ENCODE results near the gene SLC25A10.

SLC25A10 gene

DNA sequence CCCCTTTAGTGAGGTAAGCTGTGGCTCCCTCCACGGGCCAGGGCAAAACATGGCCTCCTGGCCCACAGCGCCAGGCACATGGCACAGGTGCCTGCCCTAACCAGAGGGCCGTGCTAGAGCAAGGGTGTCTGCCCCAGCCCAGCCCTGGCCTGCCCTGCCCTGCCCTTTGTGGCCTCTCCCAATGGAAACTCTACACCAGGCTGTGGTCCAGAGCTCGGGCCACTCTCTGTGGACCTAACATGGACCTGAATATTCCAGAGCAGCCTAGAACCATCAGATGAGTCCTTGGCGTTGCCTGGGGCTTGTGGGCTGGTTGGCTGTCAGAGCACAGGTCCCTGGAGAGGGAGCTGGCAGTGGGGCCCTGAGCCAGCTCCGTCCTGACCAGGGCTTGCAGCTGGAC, 16.9 kb upstream of the SLC25A10 start:
- no peak for TF ChIP-seq ZNF274 (IDR thresholded peaks at IDR 0.05; ENCODE audit: low read depth, low read length)
- H3K4me3 ChIP-seq (ENCODE audit: low read length): no peak overlapping the region

DNA sequence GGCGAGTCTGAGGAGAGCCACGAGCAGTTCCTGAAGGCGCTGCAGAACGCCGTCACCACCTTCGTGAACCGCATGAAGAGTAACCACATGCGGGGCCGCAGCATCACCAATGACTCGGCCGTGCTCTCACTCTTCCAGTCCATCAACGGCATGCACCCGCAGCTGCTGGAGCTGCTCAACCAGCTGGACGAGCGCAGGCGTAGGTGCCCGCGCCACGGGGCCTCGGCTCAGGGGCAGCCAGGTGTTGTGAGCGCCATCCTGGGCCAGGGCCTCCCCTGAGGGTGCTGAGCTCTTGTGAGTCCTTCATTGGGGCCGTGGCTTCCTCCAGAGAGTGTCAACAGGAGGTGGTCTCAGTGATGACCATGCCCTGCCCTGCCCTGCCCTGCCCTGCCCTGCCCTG, 16.3 kb upstream of the SLC25A10 start:
- TF ChIP-seq ZNF274 (IDR thresholded peaks at IDR 0.05; ENCODE audit: low read depth, low read length): no peak
- no peak overlapping the region for H3K4me3 ChIP-seq (ENCODE audit: low read length)

DNA sequence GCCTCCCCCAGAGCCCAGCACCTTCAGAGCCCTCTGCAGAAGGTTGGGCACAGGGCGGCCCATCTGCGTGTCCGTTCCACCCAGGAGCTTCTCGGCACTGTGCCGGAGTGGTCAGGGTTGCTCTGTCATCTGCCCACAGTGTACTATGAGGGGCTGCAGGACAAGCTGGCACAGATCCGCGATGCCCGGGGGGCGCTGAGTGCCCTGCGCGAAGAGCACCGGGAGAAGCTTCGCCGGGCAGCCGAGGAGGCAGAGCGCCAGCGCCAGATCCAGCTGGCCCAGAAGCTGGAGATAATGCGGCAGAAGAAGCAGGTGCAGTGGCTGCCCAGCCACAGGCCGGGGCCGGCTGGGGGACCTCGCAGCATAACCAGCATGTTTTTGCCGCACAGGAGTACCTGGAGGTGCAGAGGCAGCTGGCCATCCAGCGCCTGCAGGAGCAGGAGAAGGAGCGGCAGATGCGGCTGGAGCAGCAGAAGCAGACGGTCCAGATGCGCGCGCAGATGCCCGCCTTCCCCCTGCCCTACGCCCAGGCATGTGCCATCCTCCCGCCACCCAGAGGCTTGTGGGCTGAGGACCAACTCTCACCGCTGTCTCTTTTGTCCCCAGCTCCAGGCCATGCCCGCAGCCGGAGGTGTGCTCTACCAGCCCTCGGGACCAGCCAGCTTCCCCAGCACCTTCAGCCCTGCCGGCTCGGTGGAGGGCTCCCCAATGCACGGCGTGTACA, 15.7 kb upstream of the SLC25A10 start:
- no peak overlapping the region for H3K4me3 ChIP-seq (ENCODE audit: low read length)
- TF ChIP-seq ZNF274 (IDR thresholded peaks at IDR 0.05; ENCODE audit: low read depth, low read length): no peak

DNA sequence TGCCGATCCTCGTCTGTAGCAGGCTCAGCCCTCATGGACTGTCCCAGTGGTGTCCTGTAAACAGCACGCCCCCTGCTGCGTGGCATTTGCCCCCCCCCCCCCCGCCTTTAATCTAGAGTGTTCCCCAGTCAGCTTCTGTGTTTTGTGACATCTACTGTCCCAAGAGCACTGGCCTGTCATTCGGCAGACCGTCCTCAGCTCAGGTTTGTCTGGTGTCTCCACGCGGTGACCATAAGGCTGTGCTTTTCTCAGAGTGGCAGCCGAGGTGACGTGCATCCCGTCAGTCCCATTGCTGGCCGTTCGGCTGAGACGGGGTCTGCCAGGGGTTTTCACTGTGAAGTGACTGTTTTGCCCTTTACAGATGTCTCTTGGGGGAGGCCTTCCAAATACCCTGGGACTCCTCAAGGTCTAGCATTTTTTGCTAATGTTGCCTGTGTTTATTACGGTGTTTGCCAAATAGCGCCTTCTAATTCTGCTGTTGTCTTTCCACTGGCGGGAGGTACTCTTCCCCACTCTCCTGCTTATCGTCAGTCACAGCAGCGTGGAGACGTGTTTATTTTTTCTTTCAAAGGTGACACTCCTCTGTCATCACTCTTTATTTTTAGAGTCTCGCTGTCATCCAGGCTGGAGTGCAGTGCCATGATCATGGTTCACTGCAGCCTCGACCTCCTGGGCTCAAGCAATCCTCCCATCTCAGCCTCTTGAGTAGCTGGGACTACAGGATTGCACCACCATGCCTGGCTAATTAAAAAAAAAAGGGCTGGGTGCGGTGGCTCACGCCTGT, 14.6 kb upstream of the SLC25A10 start:
- no peak overlapping the region for H3K4me3 ChIP-seq (ENCODE audit: low read length)

DNA sequence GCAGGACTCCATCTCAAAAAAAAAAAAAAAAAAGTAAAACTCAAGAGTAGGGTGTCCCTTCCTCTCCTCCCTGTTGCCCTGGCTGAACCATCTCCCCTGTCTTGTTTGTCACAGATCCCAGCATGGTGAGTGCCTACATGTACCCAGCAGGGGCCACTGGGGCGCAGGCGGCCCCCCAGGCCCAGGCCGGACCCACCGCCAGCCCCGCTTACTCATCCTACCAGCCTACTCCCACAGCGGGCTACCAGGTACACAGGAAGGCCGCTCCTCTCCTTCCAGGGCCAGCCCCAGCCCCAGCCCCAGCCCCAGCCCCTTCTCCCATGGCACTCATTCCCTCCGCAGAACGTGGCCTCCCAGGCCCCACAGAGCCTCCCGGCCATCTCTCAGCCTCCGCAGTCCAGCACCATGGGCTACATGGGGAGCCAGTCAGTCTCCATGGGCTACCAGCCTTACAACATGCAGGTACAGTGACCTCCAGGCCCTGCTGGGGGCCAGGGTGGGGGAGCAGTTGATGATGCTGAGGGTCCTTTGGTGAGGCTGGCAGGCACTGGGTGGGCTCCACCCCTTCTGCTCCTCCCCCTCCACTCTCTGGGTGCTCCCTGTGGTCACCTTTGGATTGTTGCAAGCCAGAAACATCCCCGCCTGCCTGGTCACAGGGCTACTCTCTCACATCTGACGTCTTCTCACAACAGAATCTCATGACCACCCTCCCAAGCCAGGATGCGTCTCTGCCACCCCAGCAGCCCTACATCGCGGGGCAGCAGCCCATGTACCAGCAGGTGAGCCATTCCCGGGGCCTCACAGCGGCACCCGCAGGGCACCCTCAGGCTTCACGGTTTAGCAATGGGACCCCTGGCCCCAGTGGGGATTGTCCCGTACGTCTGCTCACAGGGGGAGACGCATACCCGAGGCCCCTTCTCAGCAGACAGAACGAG, 11.5 kb upstream of the SLC25A10 start:
- TF ChIP-seq ZNF274 (IDR thresholded peaks at IDR 0.05; ENCODE audit: low read depth, low read length): no peak
- no peak overlapping the region for H3K4me3 ChIP-seq (ENCODE audit: low read length)

More for the DNA sequence above, 14.6 kb upstream of the SLC25A10 start:
- TF ChIP-seq ZNF274 (IDR thresholded peaks at IDR 0.05; ENCODE audit: low read depth, low read length): no peak

DNA sequence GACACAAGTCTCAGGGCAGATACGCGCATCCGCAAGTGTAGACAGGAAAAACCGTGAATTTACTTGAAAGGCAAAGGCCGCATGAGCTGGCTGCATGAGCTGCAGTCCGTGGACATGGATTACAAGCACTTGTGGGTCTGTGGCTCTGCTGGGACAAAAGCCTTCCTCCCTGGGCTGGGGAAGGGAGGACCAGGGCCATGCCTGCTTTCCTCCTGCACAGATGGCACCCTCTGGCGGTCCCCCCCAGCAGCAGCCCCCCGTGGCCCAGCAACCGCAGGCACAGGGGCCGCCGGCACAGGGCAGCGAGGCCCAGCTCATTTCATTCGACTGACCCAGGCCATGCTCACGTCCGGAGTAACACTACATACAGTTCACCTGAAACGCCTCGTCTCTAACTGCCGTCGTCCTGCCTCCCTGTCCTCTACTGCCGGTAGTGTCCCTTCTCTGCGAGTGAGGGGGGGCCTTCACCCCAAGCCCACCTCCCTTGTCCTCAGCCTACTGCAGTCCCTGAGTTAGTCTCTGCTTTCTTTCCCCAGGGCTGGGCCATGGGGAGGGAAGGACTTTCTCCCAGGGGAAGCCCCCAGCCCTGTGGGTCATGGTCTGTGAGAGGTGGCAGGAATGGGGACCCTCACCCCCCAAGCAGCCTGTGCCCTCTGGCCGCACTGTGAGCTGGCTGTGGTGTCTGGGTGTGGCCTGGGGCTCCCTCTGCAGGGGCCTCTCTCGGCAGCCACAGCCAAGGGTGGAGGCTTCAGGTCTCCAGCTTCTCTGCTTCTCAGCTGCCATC, 10.6 kb upstream of the SLC25A10 start:
- peak overlapping the region; percentile 95 for H3K4me3 ChIP-seq (ENCODE audit: low read length)
- TF ChIP-seq ZNF274 (IDR thresholded peaks at IDR 0.05; ENCODE audit: low read depth, low read length): no peak

DNA sequence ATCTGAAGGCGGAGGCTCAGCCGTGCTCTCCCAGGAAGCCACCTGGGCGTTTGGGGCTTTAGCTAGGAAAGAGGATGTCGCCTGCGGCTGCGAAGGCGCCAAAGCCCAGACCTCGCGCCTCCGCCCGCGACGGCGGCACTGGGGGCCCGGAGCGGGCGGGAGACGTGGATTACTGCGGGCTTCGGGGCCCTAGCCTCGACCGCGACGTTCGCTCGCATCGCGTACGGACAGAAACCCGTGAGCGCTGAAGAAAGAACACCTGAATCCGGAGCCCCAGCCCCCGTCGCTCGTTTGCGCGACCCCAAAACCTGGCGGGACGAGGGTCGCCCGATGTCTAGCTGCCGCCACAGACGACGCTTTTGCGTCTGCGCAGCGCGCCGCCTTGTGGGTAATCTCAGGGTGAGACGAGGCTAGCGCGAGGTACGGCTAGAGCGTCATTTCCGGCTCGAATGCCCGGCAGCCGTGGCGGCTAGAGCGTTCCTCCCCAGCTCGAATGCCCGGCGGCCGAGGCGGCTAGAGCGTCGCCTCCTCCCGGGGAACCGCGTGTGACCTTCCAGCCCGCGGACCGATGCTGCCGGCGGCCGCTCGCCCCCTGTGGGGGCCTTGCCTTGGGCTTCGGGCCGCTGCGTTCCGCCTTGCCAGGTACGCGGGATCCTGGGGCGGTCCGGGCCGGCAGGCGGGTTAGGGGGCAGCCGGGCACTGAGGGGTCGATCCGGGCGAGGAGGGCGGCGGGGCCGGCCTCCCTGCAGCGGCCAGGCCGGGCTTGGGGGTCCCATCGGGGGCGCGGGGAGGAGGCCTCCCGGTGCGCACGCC, 8.9 kb upstream of the SLC25A10 start, which contains the start of gene MRPL12:
TSS of gene MRPL12 (plus strand) at position 434 of the 813 bp plus-strand sequence. CDS start at position 569, 135 bp downstream.
- peak within 1 kb of the TSS; percentile 95 for H3K4me3 ChIP-seq (ENCODE audit: low read length)
- no peak for TF ChIP-seq ZNF274 (IDR thresholded peaks at IDR 0.05; ENCODE audit: low read depth, low read length)

DNA sequence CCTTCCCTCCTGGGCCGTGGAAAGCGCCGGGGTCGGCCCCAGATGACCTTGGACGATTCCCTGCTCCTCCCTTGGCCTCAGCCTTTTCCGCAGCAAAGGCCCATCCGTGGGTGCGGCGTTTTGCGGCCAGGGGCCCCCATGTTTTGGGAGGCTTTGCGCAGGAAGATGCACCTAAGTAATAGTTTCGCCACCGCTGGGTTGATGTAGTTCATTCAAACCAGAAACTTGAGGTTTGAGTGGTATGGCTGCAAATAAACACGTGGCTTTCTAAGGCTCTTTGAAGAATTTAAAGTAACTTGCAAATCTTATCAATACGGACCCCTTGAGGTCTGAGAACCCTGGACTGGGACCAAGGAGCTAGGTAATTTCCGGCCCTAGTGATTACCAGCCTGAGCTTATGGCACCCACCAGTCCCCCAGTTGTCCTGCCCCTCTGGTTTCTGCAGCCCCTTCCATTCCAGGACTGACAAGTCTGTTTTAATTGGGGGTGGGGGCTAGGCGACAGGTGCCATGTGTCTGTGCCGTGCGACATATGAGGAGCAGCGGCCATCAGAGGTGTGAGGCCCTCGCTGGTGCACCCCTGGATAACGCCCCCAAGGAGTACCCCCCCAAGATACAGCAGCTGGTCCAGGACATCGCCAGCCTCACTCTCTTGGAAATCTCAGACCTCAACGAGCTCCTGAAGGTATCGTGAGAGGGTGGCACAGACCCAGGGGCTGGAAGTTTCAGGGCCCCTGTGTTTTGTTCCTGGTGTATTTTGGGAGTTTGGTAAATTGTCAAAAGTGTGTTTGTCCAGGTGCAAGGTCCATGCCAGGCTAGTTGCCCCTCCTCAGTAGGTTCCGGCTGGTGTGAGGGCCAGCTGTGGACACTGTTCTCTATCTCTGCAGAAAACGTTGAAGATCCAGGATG, 8.1 kb upstream of the SLC25A10 start:
- no peak for TF ChIP-seq ZNF274 (IDR thresholded peaks at IDR 0.05; ENCODE audit: low read depth, low read length)
- peak overlapping the region; percentile 95 for H3K4me3 ChIP-seq (ENCODE audit: low read length)

DNA sequence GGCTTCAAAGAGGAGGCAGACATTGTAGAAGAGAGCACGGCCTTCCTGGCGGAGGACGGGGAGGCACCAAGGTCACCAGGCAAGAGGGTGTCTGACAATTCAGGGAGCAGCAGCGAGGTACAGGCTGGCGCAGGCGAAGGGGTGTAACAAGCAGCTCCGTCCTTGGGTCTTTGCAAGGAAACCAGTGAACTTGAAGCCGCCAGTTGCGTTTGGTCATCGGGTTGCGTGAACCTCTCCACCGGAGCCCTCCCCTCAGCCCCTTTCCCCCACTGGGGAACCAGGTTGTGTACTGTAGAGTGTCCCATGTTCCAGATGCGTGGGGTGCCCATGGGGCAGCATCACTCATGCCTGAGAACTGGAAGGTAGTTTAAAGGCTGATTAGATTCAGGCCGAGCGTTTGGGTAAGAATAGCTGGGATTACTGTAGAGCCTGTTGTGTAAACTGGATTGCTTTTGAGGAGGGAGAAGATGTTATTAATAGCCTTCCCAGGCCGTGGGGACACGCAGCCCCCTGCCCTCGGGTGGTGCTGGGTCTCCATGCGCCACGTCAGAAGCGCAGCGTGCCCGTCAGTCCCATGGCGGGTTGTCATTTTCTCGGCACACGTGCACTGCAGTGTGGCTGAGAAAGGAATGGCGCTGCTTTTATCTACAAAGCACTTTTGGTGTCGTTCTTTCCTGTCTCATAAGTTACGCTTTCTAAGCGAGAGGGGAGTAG, 6.4 kb upstream of the SLC25A10 start:
- no peak overlapping the region for H3K4me3 ChIP-seq (ENCODE audit: low read length)
- no peak for TF ChIP-seq ZNF274 (IDR thresholded peaks at IDR 0.05; ENCODE audit: low read depth, low read length)

DNA sequence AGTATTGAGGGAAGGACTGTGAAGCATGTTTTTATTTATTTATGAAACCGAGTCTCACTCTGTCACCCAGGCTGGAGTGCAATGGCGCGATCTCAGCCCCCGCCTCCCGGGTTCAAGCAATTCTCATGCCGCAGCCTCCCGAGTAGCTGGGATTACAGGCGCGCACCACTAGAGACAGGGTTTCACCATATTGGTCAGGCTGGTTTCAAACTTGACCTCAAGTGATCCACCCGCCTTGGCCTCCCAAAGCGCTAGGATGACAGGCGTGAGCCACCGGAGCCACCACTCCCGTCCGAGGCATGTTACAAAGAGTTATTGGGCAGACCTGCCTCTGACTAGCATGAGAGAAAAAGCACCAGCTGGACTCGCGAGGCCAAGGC, 5.9 kb upstream of the SLC25A10 start:
- no peak overlapping the region for H3K4me3 ChIP-seq (ENCODE audit: low read length)
- TF ChIP-seq ZNF274 (IDR thresholded peaks at IDR 0.05; ENCODE audit: low read depth, low read length): no peak

Data from GM08714 (cell line).